Measurements from ENCODE around the gene GCNT2.

GCNT2 gene

DNA sequence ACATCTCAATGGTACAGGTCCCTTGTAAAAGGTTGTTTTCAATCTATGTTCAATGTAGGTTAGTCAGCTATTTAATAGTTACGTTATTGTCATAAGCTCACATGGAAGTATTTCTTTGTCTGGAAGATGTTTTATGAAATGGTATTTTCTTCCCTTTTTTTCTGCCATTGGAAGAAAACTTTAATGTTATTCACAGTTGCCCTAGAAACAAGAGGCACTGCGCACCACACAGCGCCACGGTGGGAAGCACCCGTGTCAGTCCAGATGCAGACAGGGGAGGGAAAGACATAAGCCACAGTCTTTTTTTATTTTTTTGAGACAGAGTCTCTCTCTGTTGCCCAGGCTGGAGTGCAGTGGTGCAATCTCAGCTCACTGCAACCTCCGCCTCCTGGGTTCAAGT is 82.1 kb downstream of the GCNT2 start:
- TF ChIP-seq, protein P1, sequence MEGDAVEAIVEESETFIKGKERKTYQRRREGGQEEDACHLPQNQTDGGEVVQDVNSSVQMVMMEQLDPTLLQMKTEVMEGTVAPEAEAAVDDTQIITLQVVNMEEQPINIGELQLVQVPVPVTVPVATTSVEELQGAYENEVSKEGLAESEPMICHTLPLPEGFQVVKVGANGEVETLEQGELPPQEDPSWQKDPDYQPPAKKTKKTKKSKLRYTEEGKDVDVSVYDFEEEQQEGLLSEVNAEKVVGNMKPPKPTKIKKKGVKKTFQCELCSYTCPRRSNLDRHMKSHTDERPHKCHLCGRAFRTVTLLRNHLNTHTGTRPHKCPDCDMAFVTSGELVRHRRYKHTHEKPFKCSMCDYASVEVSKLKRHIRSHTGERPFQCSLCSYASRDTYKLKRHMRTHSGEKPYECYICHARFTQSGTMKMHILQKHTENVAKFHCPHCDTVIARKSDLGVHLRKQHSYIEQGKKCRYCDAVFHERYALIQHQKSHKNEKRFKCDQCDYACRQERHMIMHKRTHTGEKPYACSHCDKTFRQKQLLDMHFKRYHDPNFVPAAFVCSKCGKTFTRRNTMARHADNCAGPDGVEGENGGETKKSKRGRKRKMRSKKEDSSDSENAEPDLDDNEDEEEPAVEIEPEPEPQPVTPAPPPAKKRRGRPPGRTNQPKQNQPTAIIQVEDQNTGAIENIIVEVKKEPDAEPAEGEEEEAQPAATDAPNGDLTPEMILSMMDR (IDR thresholded peaks at IDR 0.05): no peak

DNA sequence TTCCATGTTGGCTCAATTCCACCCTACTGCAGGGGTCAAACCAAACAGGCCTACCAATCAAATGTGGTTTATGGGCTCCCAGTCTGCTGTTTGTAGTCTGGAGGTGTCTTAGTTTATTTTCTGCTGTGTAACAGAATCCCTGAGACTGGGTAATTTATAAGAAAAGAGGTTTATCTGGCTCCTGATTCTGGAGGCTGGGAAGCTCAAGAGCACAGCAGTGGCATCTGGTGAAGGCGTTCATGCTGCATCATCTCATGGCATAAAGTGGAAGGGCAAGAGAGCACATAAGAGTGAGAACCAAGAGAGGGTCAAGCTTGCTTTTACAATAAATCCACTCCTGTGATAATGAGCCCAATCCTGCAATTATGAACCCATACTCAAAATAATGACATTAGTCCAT is 87.9 kb downstream of the GCNT2 start:
- TF ChIP-seq, protein P1 (IDR thresholded peaks at IDR 0.05): no peak

DNA sequence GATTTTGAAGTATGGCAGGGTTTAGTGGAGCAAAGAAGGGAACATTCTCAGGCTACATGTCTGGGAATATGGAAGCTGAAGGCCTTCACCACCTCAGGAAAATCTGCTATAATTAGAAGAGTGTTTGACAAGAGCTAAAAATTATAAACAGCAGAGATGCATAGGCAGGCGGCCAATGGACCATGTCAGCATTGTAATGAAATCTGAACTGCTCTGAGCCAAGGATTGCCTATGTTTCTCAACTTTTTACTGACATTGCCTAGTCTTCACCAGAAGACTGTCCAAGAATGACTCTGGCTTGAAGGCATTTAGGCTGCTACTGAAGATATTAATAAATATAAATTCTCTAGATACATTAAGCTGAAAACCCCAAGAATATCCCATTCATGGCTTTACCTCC is 89.1 kb downstream of the GCNT2 start:
- TF ChIP-seq, protein P1 (IDR thresholded peaks at IDR 0.05): no peak

GRCh38 chr6:10612161-10612560 is 91.0 kb downstream of the GCNT2 start:
- TF ChIP-seq, protein P1 (IDR thresholded peaks at IDR 0.05): no peak

DNA sequence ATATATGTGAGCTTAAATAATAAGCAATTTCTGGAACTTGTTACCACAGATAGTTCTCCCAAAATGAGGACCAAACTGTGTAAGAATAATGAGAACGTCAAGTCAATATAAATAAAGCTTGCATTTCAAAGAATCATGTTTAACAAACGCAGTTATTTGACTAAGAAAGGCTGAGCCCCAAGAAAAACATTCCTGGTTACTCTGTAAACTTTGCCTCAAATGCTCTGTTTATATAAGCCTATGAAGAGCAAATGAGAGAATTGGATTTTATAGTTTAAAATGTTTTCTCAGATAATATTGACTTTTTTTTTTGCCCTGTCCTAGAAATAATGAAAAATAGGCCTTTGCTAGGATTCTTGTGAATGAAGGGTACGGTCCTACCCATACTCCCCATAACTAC is 91.9 kb downstream of the GCNT2 start:
- TF ChIP-seq, protein P1 (IDR thresholded peaks at IDR 0.05): no peak

- TF ChIP-seq, protein P1 (IDR thresholded peaks at IDR 0.05): no peak
Observed at GRCh38 chr6:10613723-10614122, 92.6 kb downstream of the GCNT2 start.

GRCh38 chr6:10615675-10616074 is 94.5 kb downstream of the GCNT2 start:
- TF ChIP-seq, protein P1 (IDR thresholded peaks at IDR 0.05): no peak

DNA sequence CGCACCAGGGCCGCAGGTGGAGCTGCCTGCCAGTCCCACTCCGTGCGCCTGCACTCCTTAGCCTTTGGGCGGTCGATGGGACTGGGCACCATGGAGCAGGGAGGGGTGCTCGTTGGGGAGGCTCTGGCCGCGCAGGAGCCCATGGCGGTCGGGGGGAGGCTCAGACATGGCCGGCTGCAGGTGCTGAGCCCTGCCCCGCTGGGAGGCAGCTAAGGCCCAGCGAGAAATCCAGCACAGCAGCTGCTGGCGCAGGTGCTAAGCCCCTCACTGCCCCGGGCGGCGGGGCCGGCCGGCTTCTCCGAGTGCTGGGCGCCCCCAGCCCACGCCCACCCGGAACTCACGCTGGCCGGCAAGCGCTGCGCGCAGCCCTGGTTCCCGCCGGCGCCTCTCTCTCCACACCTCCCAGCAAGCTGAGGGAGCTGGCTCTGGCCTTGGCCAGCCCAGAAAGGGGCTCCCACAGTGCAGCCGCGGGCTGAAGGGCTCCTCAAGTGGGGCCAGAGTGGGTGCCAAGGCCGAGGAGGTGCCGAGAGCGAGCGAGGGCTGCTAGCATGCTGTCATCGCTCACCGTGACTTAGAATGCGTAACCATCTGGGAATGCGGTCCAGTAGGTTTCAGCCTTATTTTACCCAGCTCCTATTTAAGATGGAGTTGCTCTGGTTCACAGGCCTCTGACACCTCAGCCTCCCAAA is 96.0 kb downstream of the GCNT2 start:
- TF ChIP-seq, protein P1 (IDR thresholded peaks at IDR 0.05): no peak
